Tibial nerve (tissue), 4 donors: Measurements from ENCODE around the gene KRT79.

Experiments used
- EP300 ChIP-seq, 2 donors: sonication (generic); formaldehyde crosslinking; IDR thresholded peaks; one replicate each; pipeline ENCODE4 v1.6.1; 2017; ENCODE audit warnings: antibody characterized with exemption in 2 of 2, mild to moderate bottlenecking in 1 of 2
- POLR2A ChIP-seq, 2 donors: fragments of 450-650 bp; IDR thresholded peaks; one replicate each; pipeline ENCODE4 v1.6.1; 2017; ENCODE audit warnings: antibody characterized with exemption in 2 of 2, mild to moderate bottlenecking in 2 of 2, moderate library complexity in 2 of 2
- TF ChIP-seq, protein P1 (sequence below), 5 experiments: fragments of 200-600 bp in 3 of 5; fragments of 450-650 bp in 2 of 5; sonication (generic) in 3 of 5; IDR thresholded peaks; one replicate each; pipeline ENCODE4 v1.5.1; 2016 to 2019; ENCODE audit warnings: antibody characterized with exemption in 5 of 5, mild to moderate bottlenecking in 3 of 5, moderate library complexity in 2 of 5

DNA sequence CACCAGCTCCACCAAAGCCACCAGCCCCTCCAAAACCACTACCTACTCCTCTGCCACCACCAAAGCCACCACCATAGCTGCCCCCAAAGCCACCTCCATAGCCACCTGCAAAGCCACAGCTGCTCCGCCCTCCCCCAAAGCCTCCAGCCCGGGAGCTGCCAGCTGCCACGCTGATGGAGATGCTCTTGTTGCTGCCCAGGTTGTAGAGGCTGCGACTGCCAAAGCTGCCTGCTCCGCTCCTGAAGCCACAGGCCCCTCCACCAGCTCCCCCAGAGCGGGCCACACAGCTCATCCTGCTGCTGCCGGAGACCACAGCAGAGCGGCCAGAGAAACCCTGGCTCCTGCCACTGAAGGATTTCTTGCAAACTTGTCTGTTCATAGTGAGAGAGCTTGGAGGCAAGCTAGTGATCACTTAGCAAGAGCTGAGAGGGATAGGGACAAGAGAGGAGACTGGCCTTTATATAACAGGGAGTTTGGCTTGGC, 57.2 kb downstream of the KRT79 start, which contains the start of gene KRT76:
- TF ChIP-seq, protein P1, sequence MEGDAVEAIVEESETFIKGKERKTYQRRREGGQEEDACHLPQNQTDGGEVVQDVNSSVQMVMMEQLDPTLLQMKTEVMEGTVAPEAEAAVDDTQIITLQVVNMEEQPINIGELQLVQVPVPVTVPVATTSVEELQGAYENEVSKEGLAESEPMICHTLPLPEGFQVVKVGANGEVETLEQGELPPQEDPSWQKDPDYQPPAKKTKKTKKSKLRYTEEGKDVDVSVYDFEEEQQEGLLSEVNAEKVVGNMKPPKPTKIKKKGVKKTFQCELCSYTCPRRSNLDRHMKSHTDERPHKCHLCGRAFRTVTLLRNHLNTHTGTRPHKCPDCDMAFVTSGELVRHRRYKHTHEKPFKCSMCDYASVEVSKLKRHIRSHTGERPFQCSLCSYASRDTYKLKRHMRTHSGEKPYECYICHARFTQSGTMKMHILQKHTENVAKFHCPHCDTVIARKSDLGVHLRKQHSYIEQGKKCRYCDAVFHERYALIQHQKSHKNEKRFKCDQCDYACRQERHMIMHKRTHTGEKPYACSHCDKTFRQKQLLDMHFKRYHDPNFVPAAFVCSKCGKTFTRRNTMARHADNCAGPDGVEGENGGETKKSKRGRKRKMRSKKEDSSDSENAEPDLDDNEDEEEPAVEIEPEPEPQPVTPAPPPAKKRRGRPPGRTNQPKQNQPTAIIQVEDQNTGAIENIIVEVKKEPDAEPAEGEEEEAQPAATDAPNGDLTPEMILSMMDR (IDR thresholded peaks at IDR 0.05), result no peak
- TF ChIP-seq POLR2A (IDR thresholded peaks at IDR 0.05) (no peak), EP300 (IDR thresholded peaks at IDR 0.05) (no peak)
